NB4 (cell line): Measurements from ENCODE around the gene FBXO7.
A peak's percentile ranks its signal among the peaks of the same experiment; 100 is the strongest.

Experiments
- DNase-seq: peaks from one replicate; pipeline ENCODE4 v3.0.0; 2010; ENCODE audit warnings: low read depth
- H3K4me3 ChIP-seq: one replicate; pipeline ENCODE4 v1.5.1; 2011; ENCODE audit warnings: mild to moderate bottlenecking, low read depth, low read length, moderate library complexity
- CTCF ChIP-seq: IDR thresholded peaks from one replicate; pipeline ENCODE4 v1.5.1; 2012; ENCODE audit warnings: low read depth, low read length
- MAX ChIP-seq: IDR thresholded peaks from 2 replicates; pipeline ENCODE4 v1.6.1; 2011; ENCODE audit warnings: low read depth, low read length
- MYC ChIP-seq: IDR thresholded peaks from 2 replicates; pipeline ENCODE4 v1.6.1; 2011; ENCODE audit warnings: low read depth, low read length
- POLR2A ChIP-seq: IDR thresholded peaks from 2 replicates; pipeline ENCODE4 v1.6.1; 2011; ENCODE audit warnings: mild to moderate bottlenecking; ENCODE audit not compliant: insufficient read length; ENCODE audit errors: extremely low read depth

Gene FBXO7

GRCh38 chr22:32457031-32457430 lies 17.6 kb upstream of the FBXO7 start:
- no peak overlapping the region for H3K4me3 ChIP-seq
- no peak for DNase-seq
- TF ChIP-seq MAX = no peak
- no peak for TF ChIP-seq CTCF
- no peak for TF ChIP-seq POLR2A
- TF ChIP-seq MYC = no peak

- TF ChIP-seq CTCF = no peak
- TF ChIP-seq POLR2A = no peak
- no peak for TF ChIP-seq MYC
- TF ChIP-seq MAX = no peak
- DNase-seq = no peak
- H3K4me3 ChIP-seq = no peak overlapping the region
These were observed 12.2 kb upstream of the FBXO7 start for GRCh38 chr22:32462452-32462851.

GRCh38 chr22:32465661-32466060 lies 8.9 kb upstream of the FBXO7 start:
- TF ChIP-seq CTCF = no peak
- TF ChIP-seq MAX = no peak
- TF ChIP-seq MYC = no peak
- no peak for TF ChIP-seq POLR2A

GRCh38 chr22:32466496-32466895 lies 8.1 kb upstream of the FBXO7 start:
- DNase-seq = no peak
- no peak overlapping the region for H3K4me3 ChIP-seq
- TF ChIP-seq CTCF (no peak), MAX (no peak), POLR2A (no peak)

More at GRCh38 chr22:32465661-32466060, 8.9 kb upstream of the FBXO7 start:
- no peak for DNase-seq
- no peak overlapping the region for H3K4me3 ChIP-seq

GRCh38 chr22:32469799-32470212 lies 4.8 kb upstream of the FBXO7 start:
- DNase-seq = peak; percentile 23
- no peak overlapping the region for H3K4me3 ChIP-seq
- no peak for TF ChIP-seq CTCF
- no peak for TF ChIP-seq MYC
- no peak for TF ChIP-seq POLR2A
- TF ChIP-seq MAX = no peak
